ENCODE results near the gene AMIGO3.
"Not testable (repeated sequence)": the region's sequence is repeated elsewhere in the genome, so short reads cannot be mapped to it uniquely, and the experiment has no call there.

Gene AMIGO3

DNA sequence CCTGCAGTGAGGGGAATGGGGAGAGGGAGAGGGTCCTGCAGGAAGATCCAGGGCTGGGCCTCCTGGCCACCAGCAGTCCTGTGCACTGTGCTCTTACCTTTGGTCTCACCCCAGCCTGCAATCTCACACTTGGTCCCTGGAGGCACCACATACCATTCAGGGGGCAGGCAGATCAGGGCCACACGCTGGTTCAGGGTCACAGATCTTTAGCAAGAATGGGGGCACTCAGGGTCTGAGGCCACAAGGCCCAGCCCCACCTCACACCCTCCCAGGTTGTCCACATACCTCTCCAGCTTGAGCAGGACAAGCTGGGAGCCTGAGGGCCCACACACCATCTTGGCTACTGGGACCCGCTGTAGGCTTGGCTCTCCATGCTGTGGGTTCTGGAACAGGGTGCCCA, 35.0 kb downstream of the AMIGO3 start:
- not testable (repeated sequence) for H3K4me2 ChIP-seq (ENCODE audit: low read depth, low read length, poor library complexity, severe bottlenecking); H3F3A ChIP-seq (ENCODE audit: insufficient read depth); H3K4me3 ChIP-seq (ENCODE audit: insufficient read depth, low read length, poor library complexity, severe bottlenecking); H3K27me3 ChIP-seq (ENCODE audit: low read length); H3K9me3 ChIP-seq (ENCODE audit: insufficient read depth, low read length); H3K36me3 ChIP-seq (ENCODE audit: low read length); H2AFZ ChIP-seq (ENCODE audit: low read depth, low read length, severe bottlenecking); H3K9me2 ChIP-seq (replicated peaks; ENCODE audit: insufficient read depth, low read length); H3K79me2 ChIP-seq (ENCODE audit: insufficient read depth, low read length); H3K9ac ChIP-seq (ENCODE audit: low read length); H4K20me1 ChIP-seq (ENCODE audit: low read depth, low read length); H3K27ac ChIP-seq (ENCODE audit: low read depth, low read length)

DNA sequence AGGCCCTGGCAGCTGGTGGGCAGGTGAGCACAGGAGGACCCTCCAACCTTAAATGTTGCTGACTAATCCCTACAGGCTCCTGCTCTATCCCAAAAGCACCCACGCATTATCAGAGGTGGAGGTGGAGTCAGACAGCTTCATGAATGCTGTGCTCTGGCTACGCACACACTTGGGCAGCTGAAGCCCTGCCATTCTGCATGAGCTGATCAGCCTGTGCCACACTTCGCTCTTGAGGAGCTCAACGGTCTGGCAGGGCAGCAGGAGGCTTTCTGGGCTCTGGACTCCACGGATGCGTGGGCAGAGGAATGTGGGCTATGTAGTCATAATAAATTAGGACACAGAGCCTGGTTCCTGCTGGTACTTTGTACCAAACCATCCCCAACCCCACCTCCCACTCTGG, 36.3 kb downstream of the AMIGO3 start:
- Histone ChIP-seq H3K27ac (ENCODE audit: low read depth, low read length) (no peak overlapping the region), H3K9me3 (ENCODE audit: insufficient read depth, low read length) (no peaks in the 10 kb centered on the region), H3K4me3 (ENCODE audit: insufficient read depth, low read length, poor library complexity, severe bottlenecking) (no peak overlapping the region), H3K9ac (ENCODE audit: low read length) (no peak overlapping the region), H3K4me2 (ENCODE audit: low read depth, low read length, poor library complexity, severe bottlenecking) (no peak overlapping the region), H3K27me3 (ENCODE audit: low read length) (no peaks in the 10 kb centered on the region), H3K79me2 (ENCODE audit: insufficient read depth, low read length) (no peaks in the 10 kb centered on the region), H3K36me3 (ENCODE audit: low read length) (no peaks in the 10 kb centered on the region), H3K9me2 (replicated peaks; ENCODE audit: insufficient read depth, low read length) (no peaks in the 10 kb centered on the region), H2AFZ (ENCODE audit: low read depth, low read length, severe bottlenecking) (no peak overlapping the region), H3F3A (ENCODE audit: insufficient read depth) (no peaks in the 10 kb centered on the region), H4K20me1 (ENCODE audit: low read depth, low read length) (no peaks in the 10 kb centered on the region)
- no peak for TF ChIP-seq EZH2phosphoT487 (conservative IDR thresholded peaks at IDR 0.05; ENCODE audit: low read length)
- TF ChIP-seq, protein P1, sequence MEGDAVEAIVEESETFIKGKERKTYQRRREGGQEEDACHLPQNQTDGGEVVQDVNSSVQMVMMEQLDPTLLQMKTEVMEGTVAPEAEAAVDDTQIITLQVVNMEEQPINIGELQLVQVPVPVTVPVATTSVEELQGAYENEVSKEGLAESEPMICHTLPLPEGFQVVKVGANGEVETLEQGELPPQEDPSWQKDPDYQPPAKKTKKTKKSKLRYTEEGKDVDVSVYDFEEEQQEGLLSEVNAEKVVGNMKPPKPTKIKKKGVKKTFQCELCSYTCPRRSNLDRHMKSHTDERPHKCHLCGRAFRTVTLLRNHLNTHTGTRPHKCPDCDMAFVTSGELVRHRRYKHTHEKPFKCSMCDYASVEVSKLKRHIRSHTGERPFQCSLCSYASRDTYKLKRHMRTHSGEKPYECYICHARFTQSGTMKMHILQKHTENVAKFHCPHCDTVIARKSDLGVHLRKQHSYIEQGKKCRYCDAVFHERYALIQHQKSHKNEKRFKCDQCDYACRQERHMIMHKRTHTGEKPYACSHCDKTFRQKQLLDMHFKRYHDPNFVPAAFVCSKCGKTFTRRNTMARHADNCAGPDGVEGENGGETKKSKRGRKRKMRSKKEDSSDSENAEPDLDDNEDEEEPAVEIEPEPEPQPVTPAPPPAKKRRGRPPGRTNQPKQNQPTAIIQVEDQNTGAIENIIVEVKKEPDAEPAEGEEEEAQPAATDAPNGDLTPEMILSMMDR (IDR thresholded peaks at IDR 0.05; ENCODE audit: insufficient read depth, low read length, poor library complexity, severe bottlenecking), result no peak

DNA sequence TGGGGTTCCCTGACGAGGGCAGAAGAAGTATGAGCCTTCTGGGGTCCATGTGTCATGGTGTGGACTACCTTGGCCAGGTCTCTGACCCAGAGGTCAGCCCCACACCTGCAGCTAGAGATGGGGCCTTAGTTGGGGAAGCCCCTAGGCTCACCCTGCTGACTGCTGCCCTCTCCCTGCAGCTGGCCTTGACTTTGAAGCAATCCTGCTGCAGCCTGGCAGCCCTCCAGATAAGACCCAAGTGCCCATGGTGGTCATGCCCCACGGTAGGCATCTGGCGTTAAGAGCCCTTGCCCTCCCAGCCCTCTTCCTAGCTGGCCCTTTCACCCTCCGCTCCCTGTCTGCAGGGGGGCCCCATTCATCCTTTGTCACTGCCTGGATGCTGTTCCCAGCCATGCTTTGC, 37.9 kb downstream of the AMIGO3 start:
- Histone ChIP-seq H3K27me3 (ENCODE audit: low read length) (no peaks in the 10 kb centered on the region), H2AFZ (ENCODE audit: low read depth, low read length, severe bottlenecking) (no peak overlapping the region), H3F3A (ENCODE audit: insufficient read depth) (no peaks in the 10 kb centered on the region), H3K4me3 (ENCODE audit: insufficient read depth, low read length, poor library complexity, severe bottlenecking) (no peak overlapping the region), H3K9me3 (ENCODE audit: insufficient read depth, low read length) (no peaks in the 10 kb centered on the region), H4K20me1 (ENCODE audit: low read depth, low read length) (no peaks in the 10 kb centered on the region), H3K27ac (ENCODE audit: low read depth, low read length) (no peak overlapping the region), H3K9me2 (replicated peaks; ENCODE audit: insufficient read depth, low read length) (no peaks in the 10 kb centered on the region), H3K9ac (ENCODE audit: low read length) (no peak overlapping the region), H3K36me3 (ENCODE audit: low read length) (no peaks in the 10 kb centered on the region), H3K4me2 (ENCODE audit: low read depth, low read length, poor library complexity, severe bottlenecking) (no peak overlapping the region), H3K79me2 (ENCODE audit: insufficient read depth, low read length) (no peaks in the 10 kb centered on the region)
- TF ChIP-seq, protein P1 (IDR thresholded peaks at IDR 0.05; ENCODE audit: insufficient read depth, low read length, poor library complexity, severe bottlenecking), result no peak
- no peak for TF ChIP-seq EZH2phosphoT487 (conservative IDR thresholded peaks at IDR 0.05; ENCODE audit: low read length)

DNA sequence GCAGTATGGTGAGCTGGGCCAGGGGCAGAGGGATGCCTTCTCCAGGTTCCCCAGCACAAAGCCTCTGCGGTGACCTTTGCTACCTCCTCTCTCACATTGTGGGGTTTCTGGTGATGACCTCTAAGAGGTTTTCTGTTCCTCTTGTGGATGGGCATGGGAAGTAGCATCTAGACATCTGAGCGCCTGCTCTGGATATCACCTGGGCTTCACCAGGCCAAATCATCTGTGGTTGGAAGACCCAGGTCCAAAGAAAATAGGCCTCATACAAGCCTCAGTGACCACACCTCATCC, 38.3 kb downstream of the AMIGO3 start:
- no peaks in the 10 kb centered on the region for H3F3A ChIP-seq (ENCODE audit: insufficient read depth)
- H3K9me3 ChIP-seq (ENCODE audit: insufficient read depth, low read length), result no peaks in the 10 kb centered on the region
- H3K4me2 ChIP-seq (ENCODE audit: low read depth, low read length, poor library complexity, severe bottlenecking), result no peak overlapping the region
- no peaks in the 10 kb centered on the region for H4K20me1 ChIP-seq (ENCODE audit: low read depth, low read length)
- no peak overlapping the region for H2AFZ ChIP-seq (ENCODE audit: low read depth, low read length, severe bottlenecking)
- no peak overlapping the region for H3K27ac ChIP-seq (ENCODE audit: low read depth, low read length)
- H3K9me2 ChIP-seq (replicated peaks; ENCODE audit: insufficient read depth, low read length), result no peaks in the 10 kb centered on the region
- H3K4me3 ChIP-seq (ENCODE audit: insufficient read depth, low read length, poor library complexity, severe bottlenecking), result no peak overlapping the region
- H3K9ac ChIP-seq (ENCODE audit: low read length), result no peak overlapping the region
- H3K79me2 ChIP-seq (ENCODE audit: insufficient read depth, low read length), result no peaks in the 10 kb centered on the region
- no peaks in the 10 kb centered on the region for H3K36me3 ChIP-seq (ENCODE audit: low read length)
- H3K27me3 ChIP-seq (ENCODE audit: low read length), result no peaks in the 10 kb centered on the region
- no peak for TF ChIP-seq EZH2phosphoT487 (conservative IDR thresholded peaks at IDR 0.05; ENCODE audit: low read length)
- TF ChIP-seq, protein P1 (IDR thresholded peaks at IDR 0.05; ENCODE audit: insufficient read depth, low read length, poor library complexity, severe bottlenecking), result no peak

Measured in SU-DHL-6 (cell line).